Mesenchymal stem cell (in vitro differentiated cells and primary cell): ENCODE measurements around the gene GNG7.
"Not testable (repeated sequence)": the region's sequence is repeated elsewhere in the genome, so short reads cannot be mapped to it uniquely, and the experiment has no call there.

ENCODE experiments used
- DNase-seq: peaks from one replicate; pipeline ENCODE4 v3.0.0-alpha.2; 2013
- H2AFZ ChIP-seq: one replicate; pipeline ENCODE4 v1.6.1; 2013; ENCODE audit warnings: low read depth, mild to moderate bottlenecking, control low read depth, inconsistent platforms, low read length, moderate library complexity
- H2AK5ac ChIP-seq: 2 replicates; pipeline ENCODE4 v1.6.1; 2013; ENCODE audit warnings: low read length, moderate library complexity, mild to moderate bottlenecking, inconsistent platforms; ENCODE audit not compliant: severe bottlenecking
- H2BK120ac ChIP-seq: one replicate; pipeline ENCODE4 v1.6.1; 2013; ENCODE audit warnings: low read depth, mild to moderate bottlenecking, inconsistent platforms, low read length, moderate library complexity
- H2BK12ac ChIP-seq, 2 experiments: one replicate each; pipeline ENCODE4 v1.6.1; 2013; ENCODE audit warnings: inconsistent platforms in 2 of 2, low read length in 2 of 2, mild to moderate bottlenecking in 2 of 2, moderate library complexity in 2 of 2, control low read depth in 1 of 2
- H2BK15ac ChIP-seq: one replicate; pipeline ENCODE4 v1.6.1; 2013; ENCODE audit warnings: mild to moderate bottlenecking, low read depth, inconsistent platforms; ENCODE audit not compliant: poor library complexity, severe bottlenecking
- H2BK5ac ChIP-seq: 2 replicates; pipeline ENCODE4 v1.6.1; 2013; ENCODE audit warnings: low read depth, mild to moderate bottlenecking, low read length, control low read depth, inconsistent platforms; ENCODE audit not compliant: poor library complexity, severe bottlenecking
- H3K14ac ChIP-seq, 2 experiments: one replicate each; pipeline ENCODE4 v1.6.1; 2013; ENCODE audit warnings: inconsistent platforms in 2 of 2, low read length in 2 of 2, control low read depth in 1 of 2, mild to moderate bottlenecking in 1 of 2, moderate library complexity in 1 of 2
- H3K18ac ChIP-seq, 2 experiments: one replicate each; pipeline ENCODE4 v1.6.1; 2013; ENCODE audit warnings: inconsistent platforms in 2 of 2, low read length in 2 of 2, control low read depth in 1 of 2, low read depth in 1 of 2, mild to moderate bottlenecking in 1 of 2
- H3K23ac ChIP-seq, 2 experiments: one replicate each; pipeline ENCODE4 v1.6.1; 2013; ENCODE audit warnings: inconsistent platforms in 2 of 2, low read length in 2 of 2, mild to moderate bottlenecking in 2 of 2, moderate library complexity in 2 of 2, control low read depth in 1 of 2
- H3K27ac ChIP-seq: 2 replicates; pipeline ENCODE4 v1.5.1; 2013; ENCODE audit warnings: mild to moderate bottlenecking, moderate library complexity, low read length, control low read depth, inconsistent platforms; ENCODE audit not compliant: poor library complexity, severe bottlenecking
- H3K27me3 ChIP-seq, 2 experiments: 2 replicates each; pipeline versions ENCODE4 v1.6.1 to v1.7.0; 2013; ENCODE audit warnings: low read length in 2 of 2, mild to moderate bottlenecking in 2 of 2, moderate library complexity in 2 of 2, control low read depth in 1 of 2, inconsistent platforms in 1 of 2; ENCODE audit not compliant: control insufficient read depth in 1 of 2, insufficient read depth in 1 of 2
- H3K36me3 ChIP-seq, 2 experiments: 2 replicates each; pipeline versions ENCODE4 v1.6.1 to v1.7.0; 2013; ENCODE audit warnings: low read length in 2 of 2, control low read depth in 1 of 2, inconsistent platforms in 1 of 2, low read depth in 1 of 2, mild to moderate bottlenecking in 1 of 2; ENCODE audit not compliant: insufficient read depth in 2 of 2, control insufficient read depth in 1 of 2
- H3K4ac ChIP-seq, 2 experiments: one replicate each; pipeline ENCODE4 v1.6.1; 2013; ENCODE audit warnings: inconsistent platforms in 2 of 2, low read length in 2 of 2, mild to moderate bottlenecking in 2 of 2, moderate library complexity in 2 of 2, control low read depth in 1 of 2, low read depth in 1 of 2
- H3K4me1 ChIP-seq: 2 replicates; pipeline ENCODE4 v1.6.1; 2013; ENCODE audit warnings: low read depth, low read length, control low read depth; ENCODE audit not compliant: control insufficient read depth, insufficient read depth
- H3K4me2 ChIP-seq: 2 replicates; pipeline ENCODE4 v1.6.1; 2013; ENCODE audit warnings: low read length, mild to moderate bottlenecking, inconsistent platforms; ENCODE audit not compliant: poor library complexity, severe bottlenecking
- H3K4me3 ChIP-seq, 2 experiments: 2 replicates each; pipeline versions ENCODE4 v1.5.1 to v1.7.0; 2013; ENCODE audit warnings: low read length in 2 of 2, mild to moderate bottlenecking in 2 of 2, control low read depth in 1 of 2, low read depth in 1 of 2; ENCODE audit not compliant: insufficient read depth in 1 of 2
- H3K79me1 ChIP-seq: replicated peaks from 2 replicates; pipeline ENCODE4 v1.6.1; 2013; ENCODE audit warnings: mild to moderate bottlenecking, control low read depth, low read length, inconsistent platforms; ENCODE audit not compliant: poor library complexity, severe bottlenecking
- H3K9ac ChIP-seq: 2 replicates; pipeline ENCODE4 v1.7.0; 2013; ENCODE audit warnings: mild to moderate bottlenecking, low read length, moderate library complexity
- H3K9me3 ChIP-seq: 2 replicates; pipeline ENCODE4 v1.7.0; 2013; ENCODE audit warnings: mild to moderate bottlenecking, low read length; ENCODE audit not compliant: control insufficient read depth
- H4K8ac ChIP-seq: one replicate; pipeline ENCODE4 v1.6.1; 2013; ENCODE audit warnings: inconsistent platforms, mild to moderate bottlenecking, low read length, moderate library complexity
- H4K91ac ChIP-seq: one replicate; pipeline ENCODE4 v1.6.1; 2013; ENCODE audit warnings: mild to moderate bottlenecking, low read length, inconsistent platforms
- WGBS: methylation state at CpG from one replicate; pipeline ENCODE4 v1.1.7; 2013; ENCODE audit warnings: mixed read lengths; 5-methylcytosine and 5-hydroxymethylcytosine counted together

The GNG7 gene

GRCh38 chr19:2533686-2534422 lies 168.6 kb downstream of the GNG7 start:
- Histone ChIP-seq H3K23ac (no peak overlapping the region), H4K91ac (peak overlapping the region; percentile 85), H3K36me3 (no peaks in the 10 kb centered on the region), H2BK12ac (peak overlapping the region in 1 of 2 experiments; percentile 63), H2AFZ (no peak overlapping the region), H3K9me3 (peaks cover 10% of the 10 kb centered on the region), H3K4me2 (no peak overlapping the region), H2BK15ac (no peak overlapping the region), H4K8ac (no peak overlapping the region), H2BK5ac (no peak overlapping the region), H2AK5ac (no peak overlapping the region), H3K4me1 (peaks cover 5% of the 10 kb centered on the region), H3K9ac (no peak overlapping the region), H3K27me3 (no peaks in the 10 kb centered on the region), H3K18ac (peak overlapping the region in 1 of 2 experiments; percentile 25), H3K4ac (peak overlapping the region in 1 of 2 experiments; percentile 36), H3K79me1 (no peaks in the 10 kb centered on the region), H3K14ac (no peak overlapping the region), H3K4me3 (no peak overlapping the region), H2BK120ac (no peak overlapping the region), H3K27ac (no peak overlapping the region)
- 79% methylated on average over 4 of the region's 6 CpGs for WGBS
- no peak for DNase-seq

DNA sequence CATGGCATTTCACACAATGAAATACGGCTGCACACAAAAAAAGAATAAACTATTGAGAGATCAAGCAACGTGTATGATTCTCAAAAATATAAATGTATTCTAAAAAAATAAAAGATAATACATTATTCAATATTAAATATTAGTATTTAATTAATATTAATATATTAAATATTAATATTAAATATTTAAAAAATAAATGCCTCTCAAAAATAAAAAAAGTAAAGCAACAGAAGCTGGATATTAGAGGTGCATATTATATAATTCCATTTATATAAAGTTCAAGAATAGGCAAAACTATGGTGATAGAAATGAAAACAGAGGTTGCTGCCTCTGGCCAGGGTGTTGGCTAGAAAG lies 169.4 kb downstream of the GNG7 start:
- Histone ChIP-seq H4K8ac (no peak overlapping the region), H3K9ac (no peak overlapping the region), H3K27me3 (no peaks in the 10 kb centered on the region), H4K91ac (no peak overlapping the region), H2AFZ (no peak overlapping the region), H3K27ac (peak overlapping the region; percentile 51), H3K4me2 (no peak overlapping the region), H3K18ac (peak overlapping the region in 1 of 2 experiments; percentile 54), H3K79me1 (no peaks in the 10 kb centered on the region), H3K23ac (no peak overlapping the region), H2BK12ac (no peak overlapping the region), H2BK5ac (no peak overlapping the region), H3K4me1 (peaks cover 5% of the 10 kb centered on the region), H3K14ac (no peak overlapping the region), H3K4me3 (no peak overlapping the region), H3K36me3 (no peaks in the 10 kb centered on the region), H2BK15ac (no peak overlapping the region), H2BK120ac (no peak overlapping the region), H3K4ac (no peak overlapping the region), H3K9me3 (peaks cover 10% of the 10 kb centered on the region), H2AK5ac (no peak overlapping the region)
- no CpG with 5 or more reads among the region's 2 CpGs for WGBS
- DNase-seq, result no peak

DNA sequence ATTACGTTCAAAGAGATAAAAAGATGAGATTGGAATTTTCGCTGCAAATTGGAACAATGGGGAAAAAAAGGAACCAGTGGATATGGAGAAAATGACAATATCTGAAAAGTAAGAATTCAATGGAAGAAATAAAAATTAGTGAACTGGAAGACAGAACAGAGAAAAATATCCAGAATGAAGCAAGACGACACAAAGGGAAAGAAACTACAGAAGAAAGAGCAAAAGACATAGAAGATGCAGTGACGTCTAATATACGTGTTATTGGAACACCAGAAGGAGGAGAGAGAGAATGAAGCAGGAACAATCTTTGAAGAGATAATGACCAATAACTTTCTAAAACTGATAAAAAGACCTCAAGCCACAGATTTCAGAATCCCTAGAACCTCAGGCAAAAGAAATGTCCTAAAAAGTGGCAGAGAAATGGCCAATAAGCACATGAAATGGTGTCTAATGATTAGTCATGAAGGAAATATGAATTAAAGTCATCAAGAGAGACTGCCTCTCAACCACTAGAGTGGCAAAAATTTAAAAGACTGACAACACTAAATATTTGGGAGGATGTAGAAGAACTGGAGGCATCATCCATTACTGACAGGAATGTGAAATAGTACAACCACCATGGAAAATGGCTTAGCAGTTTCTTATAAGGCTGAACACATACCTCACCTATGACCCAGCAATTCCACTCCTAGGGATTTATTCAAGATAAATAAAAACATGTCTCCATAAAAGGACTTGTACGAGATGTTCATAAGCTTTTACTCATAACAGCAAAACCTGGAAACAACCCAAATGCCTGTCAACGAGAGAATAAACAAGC lies 170.0 kb downstream of the GNG7 start:
- H3K23ac ChIP-seq, result no peak overlapping the region
- no peak overlapping the region for H2BK120ac ChIP-seq
- H3K14ac ChIP-seq, result no peak overlapping the region
- H3K4me3 ChIP-seq, result no peak overlapping the region
- H2BK5ac ChIP-seq, result no peak overlapping the region
- H3K79me1 ChIP-seq, result no peaks in the 10 kb centered on the region
- H2BK15ac ChIP-seq, result no peak overlapping the region
- no peak overlapping the region for H3K18ac ChIP-seq
- H3K9me3 ChIP-seq, result peaks cover 10% of the 10 kb centered on the region
- no peak overlapping the region for H4K91ac ChIP-seq
- H3K36me3 ChIP-seq, result no peaks in the 10 kb centered on the region
- no peak overlapping the region for H3K4ac ChIP-seq
- H2AK5ac ChIP-seq, result no peak overlapping the region
- 64% methylated on average over 4 of the region's 7 CpGs for WGBS
- H3K9ac ChIP-seq, result no peak overlapping the region
- H3K27me3 ChIP-seq, result no peaks in the 10 kb centered on the region
- no peak overlapping the region for H3K4me2 ChIP-seq
- no peak overlapping the region for H2BK12ac ChIP-seq
- H3K4me1 ChIP-seq, result peaks cover 4% of the 10 kb centered on the region
- peak overlapping the region; percentile 51 for H3K27ac ChIP-seq
- DNase-seq, result peak; percentile 88
- no peak overlapping the region for H4K8ac ChIP-seq
- no peak overlapping the region for H2AFZ ChIP-seq

DNA sequence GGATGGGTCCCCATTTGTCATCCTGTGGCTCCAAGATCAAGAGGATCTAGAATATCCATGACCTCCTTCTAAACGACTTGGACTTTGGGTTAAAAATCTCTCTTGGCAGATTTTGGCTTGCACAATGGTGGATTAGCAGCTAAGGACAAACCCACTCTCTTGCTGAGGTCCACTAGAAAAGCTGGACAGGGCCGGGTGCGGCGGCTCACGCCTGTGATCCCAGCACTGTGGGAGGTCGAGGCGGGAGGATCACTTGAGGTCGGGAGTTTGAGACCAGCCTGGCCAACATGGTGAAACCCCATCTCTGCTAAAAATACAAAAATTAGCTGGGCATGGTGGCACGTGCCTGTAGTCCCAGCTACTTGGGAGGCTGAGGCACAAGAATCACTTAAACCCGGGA lies 172.6 kb downstream of the GNG7 start:
- peak overlapping the region; percentile 64 for H2BK120ac ChIP-seq
- WGBS, result 88% methylated on average over 10 of the region's 10 CpGs

More for the DNA sequence above, 172.6 kb downstream of the GNG7 start:
- DNase-seq, H3K14ac ChIP-seq, H3K23ac ChIP-seq, H3K4me3 ChIP-seq, H3K36me3 ChIP-seq, H3K4me1 ChIP-seq, H4K8ac ChIP-seq, H2BK12ac ChIP-seq, H3K27ac ChIP-seq, H2BK15ac ChIP-seq, H3K9me3 ChIP-seq, H3K79me1 ChIP-seq, H3K4me2 ChIP-seq, H3K27me3 ChIP-seq, H2BK5ac ChIP-seq, H3K9ac ChIP-seq, H2AFZ ChIP-seq: not testable (repeated sequence)
- H3K18ac ChIP-seq, result peak overlapping the region; percentile 3 to 18
- peak overlapping the region; percentile 22 for H2AK5ac ChIP-seq
- peak overlapping the region; percentile 50 for H4K91ac ChIP-seq
- H3K4ac ChIP-seq, result peak overlapping the region in 1 of 2 experiments; percentile 4
